ENCODE measurements around the gene ZNF687. TPM values are rescaled to one million over a fixed set of nuclear protein-coding genes. Genes with fewer than 3 reads are reported as not detected.

ZNF687 gene
- polyA plus RNA-seq, 2 of the 4 experiments (the other 2 are of a cell fraction) = 14.0 to 17.5 TPM

GRCh38 chr1:151326619-151327222 lies 44.6 kb downstream of the ZNF687 start:
- TF ChIP-seq FOSL2 (IDR thresholded peaks at IDR 0.05) = no peak
- no peak for TF ChIP-seq FOSL2 (CRISPR knock-in tag; IDR thresholded peaks at IDR 0.05)
- no peak for TF ChIP-seq ESRRA (IDR thresholded peaks at IDR 0.05; ENCODE audit: borderline replicate concordance, low read length)
- no peak for TF ChIP-seq EHF (CRISPR knock-in tag; IDR thresholded peaks at IDR 0.05)
- no peak for TF ChIP-seq JUN (IDR thresholded peaks at IDR 0.05)
- TF ChIP-seq MYC (IDR thresholded peaks at IDR 0.05; ENCODE audit: borderline replicate concordance, low read length) = no peak
- TF ChIP-seq HOXA7 (CRISPR knock-in tag; IDR thresholded peaks at IDR 0.05) = no peak
- no peak for TF ChIP-seq RAD21 (conservative IDR thresholded peaks at IDR 0.05 in 1 of 2, IDR thresholded peaks at IDR 0.05 in 1 of 2)
- TF ChIP-seq, protein P1, sequence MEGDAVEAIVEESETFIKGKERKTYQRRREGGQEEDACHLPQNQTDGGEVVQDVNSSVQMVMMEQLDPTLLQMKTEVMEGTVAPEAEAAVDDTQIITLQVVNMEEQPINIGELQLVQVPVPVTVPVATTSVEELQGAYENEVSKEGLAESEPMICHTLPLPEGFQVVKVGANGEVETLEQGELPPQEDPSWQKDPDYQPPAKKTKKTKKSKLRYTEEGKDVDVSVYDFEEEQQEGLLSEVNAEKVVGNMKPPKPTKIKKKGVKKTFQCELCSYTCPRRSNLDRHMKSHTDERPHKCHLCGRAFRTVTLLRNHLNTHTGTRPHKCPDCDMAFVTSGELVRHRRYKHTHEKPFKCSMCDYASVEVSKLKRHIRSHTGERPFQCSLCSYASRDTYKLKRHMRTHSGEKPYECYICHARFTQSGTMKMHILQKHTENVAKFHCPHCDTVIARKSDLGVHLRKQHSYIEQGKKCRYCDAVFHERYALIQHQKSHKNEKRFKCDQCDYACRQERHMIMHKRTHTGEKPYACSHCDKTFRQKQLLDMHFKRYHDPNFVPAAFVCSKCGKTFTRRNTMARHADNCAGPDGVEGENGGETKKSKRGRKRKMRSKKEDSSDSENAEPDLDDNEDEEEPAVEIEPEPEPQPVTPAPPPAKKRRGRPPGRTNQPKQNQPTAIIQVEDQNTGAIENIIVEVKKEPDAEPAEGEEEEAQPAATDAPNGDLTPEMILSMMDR (IDR thresholded peaks at IDR 0.05) = no peak
- TF ChIP-seq, protein P2, sequence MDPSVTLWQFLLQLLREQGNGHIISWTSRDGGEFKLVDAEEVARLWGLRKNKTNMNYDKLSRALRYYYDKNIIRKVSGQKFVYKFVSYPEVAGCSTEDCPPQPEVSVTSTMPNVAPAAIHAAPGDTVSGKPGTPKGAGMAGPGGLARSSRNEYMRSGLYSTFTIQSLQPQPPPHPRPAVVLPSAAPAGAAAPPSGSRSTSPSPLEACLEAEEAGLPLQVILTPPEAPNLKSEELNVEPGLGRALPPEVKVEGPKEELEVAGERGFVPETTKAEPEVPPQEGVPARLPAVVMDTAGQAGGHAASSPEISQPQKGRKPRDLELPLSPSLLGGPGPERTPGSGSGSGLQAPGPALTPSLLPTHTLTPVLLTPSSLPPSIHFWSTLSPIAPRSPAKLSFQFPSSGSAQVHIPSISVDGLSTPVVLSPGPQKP (IDR thresholded peaks at IDR 0.05; ENCODE audit: low read depth, low read length) = no peak
- TF ChIP-seq ZSCAN20 (CRISPR knock-in tag; IDR thresholded peaks at IDR 0.05) = no peak
- TF ChIP-seq EP300 (IDR thresholded peaks at IDR 0.05) = no peak
- WGBS (ENCODE audit: missing lambda C conversion rate) = 4% methylated on average over 12 of the region's 12 CpGs
- peak overlapping the region; percentile 97 for H3K4me2 ChIP-seq
- CTCF ChIA-PET = interaction anchor here (0.9 to 42.1 kb wide), 8 partner anchors 11 to 80 kb away, joined by 3 to 831 read pairs (median 12); no protein-coding TSS in a partner anchor
- DNase-seq (ENCODE audit: low read depth in 1 of 2, low spot score in 1 of 2) = peak; percentile 16 to 52
- H3K4me1 ChIP-seq = peaks cover 17% of the 10 kb centered on the region
- no peak for FAIRE-seq
- H3K9me3 ChIP-seq = no peaks in the 10 kb centered on the region
- H3K4me3 ChIP-seq = peak overlapping the region; percentile 84
- peak; percentile 35 to 50 for ATAC-seq
- POLR2A ChIA-PET = interaction anchor here (0.7 to 2.6 kb wide), 5 partner anchors 10 to 127 kb away, joined by 5 to 13 read pairs (median 8); partner anchors contain the start of gene ZNF687
- H3K27ac ChIP-seq = peak overlapping the region; percentile 92 to 95

DNA sequence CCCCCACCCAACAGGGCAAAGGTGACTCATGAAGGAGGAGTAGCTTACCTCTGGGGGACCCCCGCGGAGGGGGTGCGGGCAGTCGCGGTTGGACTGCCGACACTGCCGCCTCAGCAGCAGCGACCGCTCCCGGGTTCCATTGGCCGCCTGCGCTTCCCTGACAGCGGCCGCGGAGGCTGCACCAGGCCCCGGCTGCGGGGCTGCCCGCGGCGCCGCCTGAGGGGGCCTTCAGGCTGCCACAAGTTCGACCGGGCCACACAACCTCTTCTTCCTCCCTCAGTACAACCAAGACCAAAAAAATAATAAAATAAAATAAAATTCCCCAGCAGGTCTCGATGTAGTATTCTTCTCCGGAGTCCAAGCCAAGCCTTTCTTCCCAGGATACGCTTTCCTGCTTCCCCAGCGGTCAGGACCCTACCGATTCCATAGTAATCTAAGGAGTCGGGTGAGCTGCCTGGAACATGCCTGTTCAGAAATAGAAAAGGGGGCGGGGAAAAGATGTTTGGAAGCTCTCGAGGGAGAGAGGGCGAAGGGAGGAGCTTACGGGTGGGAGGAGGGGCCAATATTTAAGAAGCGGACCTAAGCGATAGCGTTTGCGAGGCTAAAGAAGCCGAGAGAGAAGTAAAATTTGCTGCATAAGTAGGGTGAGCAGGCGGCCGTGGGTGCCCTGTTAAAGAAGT lies 45.3 kb downstream of the ZNF687 start, which contains the start of gene PI4KB:
Gene PI4KB (minus strand): TSS at position 194 of the 680 bp plus-strand sequence. CDS start 10,935 bp downstream, outside the sequence.
- FAIRE-seq = no peak
- H3K27ac ChIP-seq = peak within 1 kb of the TSS; percentile 92 to 95
- peaks cover 17% of the 10 kb centered on the region for H3K4me1 ChIP-seq
- peak within 1 kb of the TSS; percentile 97 for H3K4me2 ChIP-seq
- peak; percentile 96 to 98 for ATAC-seq
- 2% methylated on average over 33 of the region's 40 CpGs for WGBS (ENCODE audit: missing lambda C conversion rate)
- POLR2A ChIA-PET = interaction anchor here (0.5 to 2.6 kb wide), 14 partner anchors 9 to 684 kb away, joined by 3 to 13 read pairs (median 6); partner anchors contain the start of genes PSMB4, PSMD4, VPS72 and ZNF687
- TF ChIP-seq CHD2 (IDR thresholded peaks at IDR 0.05; ENCODE audit: low read length, partially characterized antibody) = no peak
- no peak for TF ChIP-seq HOXA7 (CRISPR knock-in tag; IDR thresholded peaks at IDR 0.05)
- TF ChIP-seq POLR2AphosphoS2 (conservative IDR thresholded peaks at IDR 0.05; ENCODE audit: low read length) = no peak
- no peak for TF ChIP-seq HOXB5 (CRISPR knock-in tag; IDR thresholded peaks at IDR 0.05)
- TF ChIP-seq, protein P3, sequence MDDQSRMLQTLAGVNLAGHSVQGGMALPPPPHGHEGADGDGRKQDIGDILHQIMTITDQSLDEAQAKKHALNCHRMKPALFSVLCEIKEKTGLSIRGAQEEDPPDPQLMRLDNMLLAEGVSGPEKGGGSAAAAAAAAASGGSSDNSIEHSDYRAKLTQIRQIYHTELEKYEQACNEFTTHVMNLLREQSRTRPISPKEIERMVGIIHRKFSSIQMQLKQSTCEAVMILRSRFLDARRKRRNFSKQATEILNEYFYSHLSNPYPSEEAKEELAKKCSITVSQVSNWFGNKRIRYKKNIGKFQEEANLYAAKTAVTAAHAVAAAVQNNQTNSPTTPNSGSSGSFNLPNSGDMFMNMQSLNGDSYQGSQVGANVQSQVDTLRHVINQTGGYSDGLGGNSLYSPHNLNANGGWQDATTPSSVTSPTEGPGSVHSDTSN (IDR thresholded peaks at IDR 0.05) = no peak
- TF ChIP-seq GATA3 (IDR thresholded peaks at IDR 0.05; ENCODE audit: borderline replicate concordance) = 0 out of 2 replicates have a peak, but pooled peaks have one; percentile 23
- TF ChIP-seq USF2 (IDR thresholded peaks at IDR 0.05) = no peak
- peak; percentile 59 to 73; a peak in 4 of 5 replicates for TF ChIP-seq JUN (IDR thresholded peaks at IDR 0.05)
- no peak for TF ChIP-seq KDM5A (IDR thresholded peaks at IDR 0.05)
- TF ChIP-seq JUNB (IDR thresholded peaks at IDR 0.05) = no peak
- no peak for TF ChIP-seq ZC3H11A (IDR thresholded peaks at IDR 0.05)
- peak; percentile 60 for TF ChIP-seq POLR2A (IDR thresholded peaks at IDR 0.05; ENCODE audit: low read length)
- no peak for TF ChIP-seq MYC (IDR thresholded peaks at IDR 0.05; ENCODE audit: borderline replicate concordance, low read length)
- no peak for TF ChIP-seq ZSCAN20 (CRISPR knock-in tag; IDR thresholded peaks at IDR 0.05)
- TF ChIP-seq ESRRA (IDR thresholded peaks at IDR 0.05; ENCODE audit: borderline replicate concordance, low read length) = no peak
- TF ChIP-seq RCOR1 (IDR thresholded peaks at IDR 0.05; ENCODE audit: low read depth, low read length) = no peak
- peak; percentile 39; the same call in 1 of the 2 replicates for TF ChIP-seq PHF8 (IDR thresholded peaks at IDR 0.05; ENCODE audit: borderline replicate concordance, low read depth)
- TF ChIP-seq RAD21 (conservative IDR thresholded peaks at IDR 0.05 in 1 of 2, IDR thresholded peaks at IDR 0.05 in 1 of 2) = 0 out of 5 replicates have a peak, but pooled peaks of 1 of the 2 experiments have one; percentile 2
- no peak for TF ChIP-seq HEYL (CRISPR knock-in tag; IDR thresholded peaks at IDR 0.05)
- TF ChIP-seq CHD4 (IDR thresholded peaks at IDR 0.05; ENCODE audit: borderline replicate concordance) = no peak
- 0 out of 2 replicates have a peak, but pooled peaks have one; percentile 20 for TF ChIP-seq MAX (IDR thresholded peaks at IDR 0.05)
- TF ChIP-seq FOXS1 (CRISPR knock-in tag; IDR thresholded peaks at IDR 0.05) = no peak
- CTCF ChIA-PET = interaction anchor here (0.6 to 42.1 kb wide), 9 partner anchors 11 to 81 kb away, joined by 3 to 831 read pairs (median 7); no protein-coding TSS in a partner anchor
- DNase-seq (ENCODE audit: low read depth in 1 of 2, low spot score in 1 of 2) = peak; percentile 98 to 99
- H3K9me3 ChIP-seq = no peaks in the 10 kb centered on the region
- H3K4me3 ChIP-seq = peak within 1 kb of the TSS; percentile 84
